ENCODE measurements around the gene PCTP.

The PCTP gene

DNA sequence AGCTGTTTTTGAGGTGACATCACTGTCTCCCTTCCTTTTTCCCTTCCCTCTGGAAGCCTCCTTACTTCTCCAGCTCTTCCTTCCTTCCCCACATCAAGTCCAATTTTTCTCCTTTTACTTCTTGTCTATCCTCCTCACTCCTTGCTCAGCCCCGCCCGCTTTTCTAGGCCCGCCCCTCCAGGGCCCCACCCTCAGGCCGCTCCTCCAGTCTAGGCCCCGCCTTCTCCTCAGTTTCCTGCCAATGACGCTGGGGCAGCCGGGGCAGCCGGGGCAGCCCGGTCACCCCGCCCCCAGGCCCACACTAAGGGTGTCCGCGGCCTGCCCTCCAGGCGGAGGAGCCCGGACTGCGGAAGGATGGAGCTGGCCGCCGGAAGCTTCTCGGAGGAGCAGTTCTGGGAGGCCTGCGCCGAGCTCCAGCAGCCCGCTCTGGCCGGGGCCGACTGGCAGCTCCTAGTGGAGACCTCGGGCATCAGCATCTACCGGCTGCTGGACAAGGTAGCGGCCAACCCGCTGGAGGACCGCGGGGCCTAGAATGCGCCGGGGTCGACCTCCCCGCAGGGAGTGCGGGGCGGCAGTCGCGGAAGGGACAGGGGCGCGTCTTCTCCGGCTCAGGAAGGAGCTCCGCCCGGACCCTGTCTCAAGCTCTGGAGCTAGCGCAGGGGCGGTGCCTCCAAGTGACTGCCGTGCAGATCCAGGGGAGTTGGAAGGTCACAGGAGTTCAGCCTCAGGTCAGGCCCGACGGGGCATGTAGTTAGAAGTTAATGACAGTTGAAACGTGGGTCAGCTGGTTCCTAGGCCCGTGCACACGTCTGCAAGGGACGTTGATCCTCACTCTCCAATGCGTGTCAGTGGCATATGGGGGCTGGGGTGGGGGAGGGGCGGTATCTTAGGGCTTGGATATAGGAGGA lies at the start of gene PCTP:
PCTP (plus strand) TSS at position 302 of the 908 bp plus-strand sequence; CDS start at position 355, 53 bp downstream.
- peak; percentile 47 for DNase-seq (ENCODE audit: low read depth)

DNA sequence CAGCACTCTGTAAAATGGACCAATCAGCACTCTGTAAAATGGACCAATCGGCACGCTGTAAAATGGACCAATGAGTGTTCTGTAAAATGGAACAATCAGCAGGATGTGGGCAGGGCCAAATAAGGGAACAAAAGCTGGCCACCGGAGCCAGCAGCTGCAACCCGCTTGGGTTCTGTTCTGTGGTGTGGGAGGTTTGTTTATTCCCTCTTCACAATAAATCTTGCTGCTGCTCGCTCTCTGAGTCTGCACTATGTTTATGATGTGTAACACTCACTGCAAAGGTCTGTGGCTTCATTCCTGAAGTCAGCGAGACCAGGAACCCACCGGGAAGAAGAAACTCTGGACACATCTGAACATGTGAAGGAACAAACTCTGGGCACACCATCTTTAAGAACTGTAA lies 48.7 kb upstream of the PCTP start:
- DNase-seq (ENCODE audit: low read depth): no peak

DNA sequence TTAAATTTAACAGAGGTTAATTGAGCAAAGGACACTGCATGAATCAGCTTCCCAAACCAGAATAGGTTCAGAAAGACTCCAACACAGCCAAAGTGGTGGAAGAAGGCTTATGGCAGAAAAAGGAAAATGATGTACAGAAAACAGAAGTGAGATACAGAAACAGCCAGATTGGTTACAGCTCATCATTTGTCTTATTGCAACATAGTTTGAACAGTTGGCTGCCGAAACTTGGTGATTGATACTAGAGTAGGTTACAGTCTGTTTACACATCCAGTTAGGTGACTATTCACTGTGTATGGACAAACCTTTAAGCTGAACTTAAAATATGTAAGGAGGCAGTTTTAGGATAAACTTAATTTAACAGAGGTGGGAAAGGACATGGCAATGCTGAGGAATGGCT lies 46.5 kb upstream of the PCTP start:
- DNase-seq (ENCODE audit: low read depth): no peak

DNA sequence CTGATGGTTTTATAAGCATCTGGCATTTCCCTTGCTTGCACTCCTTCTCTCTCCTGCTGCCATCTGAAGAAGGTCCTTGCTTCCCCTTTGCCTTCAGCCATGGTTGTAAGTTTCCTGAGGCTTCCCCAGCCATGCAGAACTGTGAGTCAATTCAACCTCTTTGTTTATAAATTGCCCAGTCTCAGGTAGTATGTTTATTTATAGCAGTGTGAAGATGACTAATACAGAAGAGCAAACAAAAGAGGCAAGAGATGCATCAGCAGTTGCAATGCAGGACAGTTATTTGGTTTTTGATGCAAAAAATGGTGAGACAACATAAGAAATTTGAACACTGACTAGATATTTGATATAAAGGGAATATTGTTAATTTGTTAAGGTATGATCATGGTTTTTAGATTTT lies 45.0 kb upstream of the PCTP start:
- no peak for DNase-seq (ENCODE audit: low read depth)

DNA sequence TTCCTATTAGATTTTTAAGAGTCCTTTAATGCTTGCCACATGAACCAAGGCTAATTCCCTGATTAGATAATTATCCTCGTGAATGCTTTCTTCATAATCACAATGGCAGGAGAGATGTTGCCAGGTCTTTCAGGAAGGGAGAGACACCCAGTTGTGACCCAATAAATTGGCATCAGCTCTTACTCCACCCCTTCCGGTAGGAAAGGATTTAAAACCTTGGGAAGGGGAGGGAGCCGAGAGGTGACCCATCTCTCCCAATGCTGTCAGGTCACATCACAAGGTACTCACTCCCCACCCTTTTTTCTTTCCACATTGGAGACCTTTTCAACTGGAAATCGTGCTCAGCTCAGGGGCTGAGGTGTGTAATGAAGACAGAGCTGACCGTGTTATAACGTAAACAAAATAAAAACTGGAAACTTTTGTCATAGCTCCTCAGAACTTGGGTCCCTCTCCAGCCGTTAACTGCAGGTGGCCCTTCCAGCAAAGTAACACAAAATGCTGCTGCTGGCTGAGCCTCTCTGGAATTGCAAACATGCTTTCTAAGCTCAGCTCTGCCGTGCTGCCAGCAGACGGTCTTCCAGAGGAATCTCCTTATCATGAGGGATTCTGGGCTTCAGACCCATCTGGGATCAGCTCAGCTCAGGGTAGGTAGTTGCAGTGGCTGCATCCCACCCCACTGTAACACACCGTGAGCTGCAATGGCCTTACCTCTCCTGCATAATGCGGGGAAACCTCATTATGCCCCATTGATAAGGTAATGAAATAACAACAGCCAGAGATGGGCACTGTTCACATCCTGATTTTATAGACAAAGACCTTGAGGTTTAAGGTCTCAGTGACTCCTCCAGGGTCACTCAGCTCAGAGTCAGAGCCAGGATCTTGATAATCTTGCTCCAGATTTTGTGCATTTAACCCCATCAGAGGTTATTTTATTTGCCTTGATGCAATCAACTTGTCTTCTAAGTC lies 43.8 kb upstream of the PCTP start:
- no peak for DNase-seq (ENCODE audit: low read depth)

DNA sequence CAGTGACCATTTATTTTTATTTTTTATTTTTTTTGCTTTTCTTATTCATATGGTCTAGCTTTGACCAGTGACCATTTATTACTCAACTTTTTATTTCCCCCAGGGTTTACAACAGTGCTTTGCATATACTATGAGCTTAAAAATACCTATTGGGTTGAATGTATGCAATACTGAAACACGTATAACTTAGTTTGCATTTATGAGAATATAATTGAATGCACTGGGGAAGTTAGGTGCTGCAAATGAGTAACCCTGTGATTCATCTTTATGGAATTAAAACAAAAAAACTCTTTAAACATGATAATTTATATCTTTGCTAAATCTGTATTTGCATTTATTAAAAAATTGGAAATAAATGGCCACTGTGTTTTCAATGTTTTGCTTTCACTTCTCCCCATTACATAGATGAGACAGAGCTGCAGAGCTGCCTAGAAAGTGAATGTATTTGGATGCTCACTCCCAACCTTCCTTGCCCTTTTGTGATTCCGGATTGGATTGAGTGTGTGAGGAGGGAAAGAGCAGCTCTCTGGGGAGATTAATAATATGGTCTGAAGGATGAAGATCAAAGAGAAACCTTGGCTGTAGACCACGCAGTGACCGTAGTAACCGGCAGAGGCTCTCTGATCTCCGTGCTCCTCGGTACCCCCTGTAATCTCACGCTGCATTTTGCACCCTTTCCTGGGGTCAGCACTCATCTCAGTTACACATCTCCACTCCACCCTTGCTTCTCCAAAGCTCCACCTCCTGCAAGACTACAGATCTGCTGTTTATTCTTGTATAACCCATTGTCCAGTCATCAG lies 42.5 kb upstream of the PCTP start:
- no peak for DNase-seq (ENCODE audit: low read depth)

DNA sequence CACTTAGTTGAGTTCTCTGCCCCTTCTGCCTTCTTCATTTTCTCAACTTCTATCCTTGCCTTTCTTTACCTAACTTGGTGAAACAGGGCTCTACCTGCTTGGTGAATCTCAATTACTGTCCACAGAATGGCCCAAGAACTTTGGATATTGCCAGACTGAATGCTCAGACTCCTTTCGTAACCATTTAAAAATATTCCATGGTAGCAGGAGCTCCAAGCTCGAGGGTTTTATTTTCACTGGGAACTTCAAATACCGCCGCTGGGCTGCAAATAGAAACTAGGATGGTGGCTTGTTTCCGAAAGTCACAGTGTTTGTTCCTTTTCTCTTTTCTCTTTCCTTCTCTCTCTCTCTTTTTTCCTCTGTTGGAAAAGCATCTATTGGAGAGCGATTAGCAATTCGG lies 41.4 kb upstream of the PCTP start:
- no peak for DNase-seq (ENCODE audit: low read depth)

DNA sequence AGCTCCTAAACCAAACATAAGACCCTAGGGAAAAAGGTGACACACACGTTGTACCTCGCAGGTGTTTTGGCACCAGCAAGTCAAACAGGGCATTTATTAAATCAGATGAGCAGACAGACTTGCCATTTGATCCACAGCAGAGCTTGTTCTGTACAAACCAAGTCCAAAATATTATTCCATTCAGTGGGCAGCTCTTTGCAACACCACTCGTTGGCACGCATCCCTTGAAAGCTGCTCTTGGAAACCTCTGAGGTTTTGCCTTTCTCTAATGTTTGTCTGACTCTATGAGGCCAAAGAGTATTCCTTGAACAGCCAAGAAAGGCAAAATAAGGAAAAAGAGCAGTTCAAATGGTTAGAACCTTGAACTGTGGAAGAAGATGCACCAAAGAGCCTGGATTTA lies 40.9 kb upstream of the PCTP start:
- DNase-seq (ENCODE audit: low read depth): no peak

DNA sequence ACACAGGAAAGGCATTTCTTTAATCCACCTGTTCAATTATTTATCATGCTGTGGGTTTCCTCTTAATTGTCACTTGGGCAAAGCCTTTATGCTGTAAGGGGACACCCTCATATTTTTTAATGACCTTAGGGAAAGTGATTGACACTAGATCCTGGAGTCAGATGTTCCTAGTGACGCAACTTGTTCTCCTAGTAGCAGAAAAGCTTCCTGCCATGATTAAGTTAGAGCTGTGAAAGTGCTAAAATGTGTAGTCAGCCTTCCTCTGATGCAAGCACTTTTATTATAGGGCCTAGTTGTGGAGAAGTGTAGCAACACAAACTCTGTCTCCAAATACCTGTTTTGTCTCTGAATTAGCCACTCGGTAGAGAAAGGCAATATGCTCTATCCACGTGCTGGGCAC lies 40.4 kb upstream of the PCTP start:
- DNase-seq (ENCODE audit: low read depth): no peak

DNA sequence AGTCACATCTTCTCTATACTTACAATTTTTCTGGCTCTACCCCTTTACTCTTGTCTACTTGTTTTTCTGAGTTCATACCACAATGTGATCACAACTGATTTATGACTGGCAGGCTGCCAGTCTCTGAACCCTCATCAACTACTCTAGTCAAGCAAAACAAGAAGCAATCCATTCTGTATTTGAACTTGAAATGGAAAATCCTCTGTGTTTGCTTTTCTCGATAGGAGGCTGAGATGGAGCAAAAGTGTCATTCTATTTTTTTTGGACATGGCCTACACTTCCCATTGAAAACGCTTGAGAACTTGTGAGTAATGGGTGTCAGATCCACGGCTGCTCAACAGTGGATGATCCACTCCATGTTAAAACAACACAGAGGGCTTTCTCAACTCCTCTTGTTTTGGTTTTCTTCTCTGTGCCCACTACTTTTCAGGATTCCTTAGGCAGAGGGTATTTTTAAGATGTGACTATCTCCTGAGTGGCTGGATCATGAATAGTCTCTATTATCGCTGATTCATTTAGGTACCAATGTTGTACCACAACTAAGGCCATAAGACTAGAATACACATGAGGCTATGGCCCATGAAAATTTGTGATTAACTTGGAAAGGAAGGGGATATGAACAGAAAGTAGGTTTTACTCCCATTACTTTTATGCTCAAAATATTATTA lies 39.9 kb upstream of the PCTP start:
- DNase-seq (ENCODE audit: low read depth): no peak

DNA sequence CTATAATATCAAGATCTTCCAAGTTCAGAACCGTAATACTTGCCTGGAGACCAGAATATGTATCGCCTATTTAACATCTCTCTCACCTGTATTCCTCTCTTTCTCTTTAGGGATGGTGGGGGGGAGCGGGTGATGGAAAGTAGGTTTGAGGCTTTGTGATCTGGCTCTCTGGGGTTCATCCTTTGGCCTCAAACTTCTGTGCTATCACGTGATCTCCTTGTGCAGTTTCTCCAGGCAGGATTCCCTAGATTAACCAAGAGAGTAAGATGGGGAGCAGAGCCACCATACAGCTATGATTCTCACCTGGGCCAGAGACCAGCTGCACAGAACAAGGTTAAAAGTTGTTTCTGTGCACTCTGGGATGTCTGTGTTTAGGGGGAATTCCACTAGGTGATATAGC lies 33.4 kb upstream of the PCTP start:
- no peak for DNase-seq (ENCODE audit: low read depth)

DNA sequence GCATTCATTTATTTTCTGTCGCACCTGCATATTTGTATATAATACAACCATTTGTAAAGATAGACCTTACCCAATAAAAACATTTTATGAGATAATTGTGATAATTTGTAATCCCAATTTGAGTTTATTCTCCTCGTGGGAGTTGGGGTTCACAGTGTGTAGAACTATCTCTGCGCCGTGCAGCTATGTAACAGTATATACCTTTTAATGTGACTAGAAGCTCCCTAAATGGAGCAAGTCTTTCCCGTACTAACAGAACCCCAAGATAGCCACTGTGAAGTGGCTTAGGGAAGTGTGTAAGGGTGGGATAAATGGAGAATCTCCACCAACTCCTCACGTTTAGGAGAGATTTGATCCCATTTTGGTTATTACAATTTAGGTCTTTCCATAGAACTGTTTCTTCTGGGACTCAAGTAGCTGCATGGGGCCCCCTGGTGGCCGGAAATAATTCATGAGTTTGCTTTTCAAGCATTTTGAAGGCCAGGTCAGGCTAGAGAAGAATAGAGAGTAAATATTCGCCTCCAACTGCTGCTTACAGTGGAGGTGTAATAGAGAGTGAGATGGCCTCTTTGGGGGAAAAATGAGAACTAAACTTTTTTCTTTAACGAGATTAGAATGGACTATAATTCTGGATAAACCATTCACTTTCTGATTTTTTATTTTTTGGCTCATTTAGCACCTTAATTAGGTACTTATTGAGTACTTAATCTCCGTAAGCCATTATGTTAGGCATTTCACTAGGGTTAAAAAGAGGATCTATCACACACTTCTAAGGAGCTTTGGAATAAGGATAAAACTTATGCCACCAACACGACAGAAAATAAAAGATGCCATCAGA lies 32.7 kb upstream of the PCTP start:
- peak; percentile 12 for DNase-seq (ENCODE audit: low read depth)

DNA sequence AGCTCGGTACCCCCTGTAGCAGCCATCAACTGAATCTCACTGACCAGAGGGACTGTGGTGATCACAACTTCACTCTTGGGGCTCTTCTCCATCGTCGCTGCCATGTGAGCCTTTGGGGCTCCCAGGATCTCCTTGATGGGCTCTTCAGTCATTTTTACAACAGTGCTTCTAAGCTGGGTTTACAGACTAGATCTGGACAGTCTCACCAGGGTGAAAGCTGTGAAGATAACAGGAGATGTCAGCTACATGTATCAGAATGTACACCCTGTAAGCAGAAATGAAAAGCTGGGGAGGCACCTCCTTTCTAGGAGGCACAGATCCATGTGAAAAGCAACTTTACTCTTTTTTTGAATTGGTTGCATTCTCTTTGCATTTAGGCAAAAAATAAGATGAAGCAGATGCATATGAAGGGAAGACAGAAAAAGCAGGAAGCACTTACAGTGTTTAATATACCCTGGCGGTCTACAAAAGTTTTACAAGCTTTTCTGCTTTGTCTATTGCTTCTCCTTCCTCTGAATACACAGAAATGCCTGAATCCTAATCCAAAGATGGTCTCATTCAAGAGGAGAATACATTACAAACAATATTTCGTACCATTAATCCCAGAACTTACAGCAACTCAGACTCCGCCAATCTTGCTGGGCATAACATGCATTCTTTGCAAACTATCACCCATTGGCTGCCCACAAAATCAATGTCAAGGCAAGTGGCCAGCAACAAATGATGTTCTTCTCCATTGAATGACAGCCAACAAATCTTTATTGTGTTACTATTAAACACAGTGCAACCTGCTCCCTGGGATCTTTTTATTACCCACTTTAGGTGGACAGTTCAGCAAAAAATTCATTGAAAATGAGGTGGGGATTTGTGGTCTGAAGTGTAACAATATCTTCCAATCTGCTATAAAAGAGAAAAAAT lies 29.7 kb upstream of the PCTP start:
- no peak for DNase-seq (ENCODE audit: low read depth)

DNA sequence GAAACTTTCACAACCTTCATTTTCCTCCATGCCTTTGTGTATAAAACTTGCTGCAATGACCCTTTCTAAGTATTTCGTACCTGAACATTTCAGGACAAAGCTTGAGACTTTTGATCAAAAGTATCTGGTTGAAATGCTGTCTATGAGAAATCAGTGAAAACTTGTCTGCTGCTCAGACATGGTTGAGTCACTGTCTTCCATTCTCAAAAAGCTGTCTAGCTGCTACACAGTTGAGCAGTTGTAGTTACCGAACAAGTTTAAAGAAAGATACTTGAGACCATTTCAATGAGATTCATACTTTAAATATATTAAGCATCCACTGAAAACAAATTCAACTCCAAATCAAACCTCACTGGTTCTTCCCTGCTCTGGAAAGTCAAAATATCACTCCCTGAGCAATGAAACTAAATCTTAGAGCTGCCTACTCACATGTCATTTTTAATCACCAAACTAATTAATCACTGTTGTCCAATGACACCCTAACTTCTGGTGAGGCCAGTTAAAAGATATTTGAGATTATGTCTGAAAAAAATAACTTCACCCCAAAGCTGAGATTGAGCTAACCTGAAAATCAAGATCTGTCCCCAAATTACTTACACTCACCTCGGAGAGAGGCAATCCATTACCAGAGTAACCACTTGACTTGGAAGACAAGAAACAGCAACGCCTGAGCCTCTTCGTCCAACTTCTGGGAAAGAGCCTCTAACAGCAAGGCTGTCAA lies 28.7 kb upstream of the PCTP start:
- DNase-seq (ENCODE audit: low read depth): no peak

DNA sequence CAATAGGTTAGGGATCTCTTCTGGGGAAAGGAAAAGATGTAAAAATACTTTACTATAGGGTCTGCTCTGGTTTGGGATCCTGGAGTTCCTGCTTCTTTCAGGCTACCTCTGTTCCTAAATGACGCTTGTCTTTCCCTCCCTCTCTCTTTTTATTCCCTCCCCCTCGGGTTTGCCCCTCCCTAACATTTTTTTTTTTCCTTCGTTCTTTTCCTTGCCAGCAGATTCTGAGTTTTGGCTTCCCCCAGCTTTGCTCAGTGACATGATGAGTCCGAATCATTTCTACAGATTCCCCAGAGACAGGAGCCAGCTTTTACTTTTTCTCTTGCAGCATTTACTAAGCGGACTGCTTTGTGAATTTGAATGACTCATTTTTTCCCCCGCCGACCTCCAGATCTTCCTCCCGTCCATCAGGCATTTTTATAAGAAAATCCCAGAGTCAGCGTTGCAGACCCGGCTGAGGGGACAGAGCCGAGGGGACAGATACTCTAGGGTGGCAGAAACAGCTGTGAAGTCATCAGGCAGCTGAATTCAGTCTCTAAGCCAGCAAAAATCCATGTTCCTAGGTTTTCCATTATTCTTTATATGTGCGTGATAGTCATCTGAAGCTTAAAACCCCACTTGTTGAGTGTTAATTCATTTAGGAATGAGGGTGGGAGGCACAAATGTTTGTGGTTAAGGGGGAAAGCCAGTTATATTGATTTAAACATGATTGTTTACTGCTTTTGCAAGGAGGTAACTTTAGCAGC lies 27.9 kb upstream of the PCTP start, which contains the start of gene TMEM100:
TMEM100 (minus strand) TSS at position 123 of the 746 bp plus-strand sequence. CDS start 1,794 bp downstream, outside the sequence.
- DNase-seq (ENCODE audit: low read depth): no peak

DNA sequence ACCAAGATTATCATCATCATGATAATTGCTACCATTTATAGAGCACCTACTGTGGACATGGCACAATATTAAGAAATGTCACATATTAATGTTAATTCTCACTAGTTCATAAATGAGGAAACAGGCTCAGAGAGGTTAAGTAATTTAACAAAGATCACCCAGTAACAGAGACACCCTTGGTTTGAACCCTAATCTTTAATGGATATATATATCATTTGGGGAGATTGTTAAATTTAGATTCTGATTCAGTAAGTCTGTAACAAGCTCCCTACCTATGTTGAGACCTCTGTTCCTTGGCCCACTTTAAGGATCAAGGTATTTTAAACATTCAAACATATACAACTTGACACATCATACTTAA lies 27.4 kb upstream of the PCTP start:
- DNase-seq (ENCODE audit: low read depth): no peak

DNA sequence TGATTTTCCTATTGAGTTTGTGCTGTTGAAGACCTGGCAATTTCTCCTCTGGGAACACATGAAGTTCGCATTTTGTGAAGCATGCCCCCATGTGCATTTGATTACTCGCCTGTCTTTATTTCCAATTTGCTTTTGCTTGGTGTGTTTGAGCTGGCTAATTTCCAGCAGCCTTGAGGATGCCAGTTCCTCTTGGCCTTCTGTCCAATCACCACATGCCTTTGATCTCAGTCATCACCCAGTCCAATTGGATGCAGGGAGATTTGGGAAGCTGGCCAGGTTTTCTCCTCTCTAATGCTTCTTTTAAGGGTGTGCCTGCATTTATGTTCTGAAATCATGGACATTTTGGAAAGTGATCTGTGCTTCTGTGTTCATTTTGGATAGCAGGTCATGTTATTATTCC lies 24.4 kb upstream of the PCTP start:
- DNase-seq (ENCODE audit: low read depth): no peak

DNA sequence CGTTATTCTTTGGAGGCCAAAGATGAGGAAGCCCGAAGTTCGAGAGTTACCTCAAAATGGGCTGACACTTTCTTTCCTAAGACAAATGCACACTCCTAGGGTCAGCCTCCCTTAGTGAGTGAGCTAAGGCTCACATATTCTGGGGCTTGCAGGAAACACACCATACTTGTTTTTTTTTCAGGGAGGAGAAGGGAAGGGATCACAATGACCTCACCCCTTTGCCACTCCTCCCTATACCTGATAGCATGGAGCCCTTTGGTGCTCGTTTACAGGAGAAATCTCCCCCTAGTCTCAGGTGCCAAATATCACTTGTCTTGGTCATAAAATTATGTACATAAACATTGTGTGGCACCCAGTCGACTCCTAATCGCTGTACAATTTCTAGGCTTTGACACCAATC lies 23.6 kb upstream of the PCTP start:
- DNase-seq (ENCODE audit: low read depth): no peak

All from stimulated activated CD8-positive, alpha-beta memory T cell treated with anti-CD3 and anti-CD28 coated beads, Interleukin-15, amount 100 ng/mL, for 24 hours (primary cell).